NCI-H345 (cell line): Measurements from ENCODE around the gene COQ10B.

ENCODE experiments used
- DNase-seq: peaks from one replicate; lab custom pipeline; 2025; lab: John Stamatoyannopoulos, UW

COQ10B gene

DNA sequence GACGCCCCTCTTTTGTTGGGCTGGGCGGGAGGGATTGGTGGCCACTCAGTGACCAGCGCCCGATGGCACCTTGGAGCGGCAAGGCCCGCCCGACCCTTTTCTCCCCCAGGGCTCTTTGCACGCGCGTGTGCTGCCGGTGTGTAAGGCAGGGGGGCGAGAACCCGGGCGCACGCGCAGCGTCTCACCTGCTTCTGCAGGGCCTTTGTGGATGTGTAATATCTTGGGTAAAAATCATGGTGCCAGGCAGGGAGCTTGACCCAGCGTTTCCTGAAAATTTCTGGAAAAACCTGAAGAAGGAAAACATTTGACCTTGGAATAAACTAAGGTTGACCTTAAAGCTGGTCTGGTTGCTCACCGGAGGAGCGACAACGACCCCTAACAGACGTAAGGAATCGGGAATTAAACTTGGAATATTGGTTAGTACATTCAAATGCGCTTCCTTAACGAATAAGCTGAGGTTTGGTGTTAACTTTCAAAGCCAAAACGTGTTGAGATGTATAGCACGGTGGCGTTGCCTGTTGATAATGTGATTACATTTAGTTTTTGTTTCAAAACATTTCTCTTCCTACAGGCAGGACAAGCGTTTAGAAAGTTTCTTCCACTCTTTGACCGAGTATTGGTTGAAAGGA is 47.3 kb downstream of the COQ10B start:
- peak; percentile 71 for DNase-seq

GRCh38 chr2:197502201-197502600 is 48.8 kb downstream of the COQ10B start:
- no peak for DNase-seq

GRCh38 chr2:197502685-197503084 is 49.3 kb downstream of the COQ10B start:
- DNase-seq = no peak

DNA sequence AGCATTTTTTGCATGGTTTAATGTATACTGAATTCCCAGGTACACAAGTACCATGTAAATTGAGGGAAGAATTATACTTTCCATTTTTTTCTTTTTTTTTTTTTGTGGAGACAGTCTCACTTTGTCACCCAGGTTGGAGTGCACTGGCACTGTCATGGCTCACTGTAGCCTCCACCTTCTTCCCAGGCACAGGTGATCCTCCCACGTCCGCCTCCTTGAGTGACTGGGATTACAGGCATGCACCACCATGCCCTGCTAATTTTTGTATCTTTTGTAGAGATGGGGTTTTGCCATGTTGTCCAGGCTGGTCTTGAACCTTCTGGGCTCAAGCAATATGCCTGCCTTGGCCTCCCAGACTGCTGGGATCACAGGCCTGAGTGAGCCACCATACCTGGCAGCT is 50.6 kb downstream of the COQ10B start:
- DNase-seq = no peak

- DNase-seq = no peak
These were observed 51.2 kb downstream of the COQ10B start for GRCh38 chr2:197504512-197504911.

GRCh38 chr2:197506658-197507057 is 53.3 kb downstream of the COQ10B start:
- DNase-seq = no peak

DNA sequence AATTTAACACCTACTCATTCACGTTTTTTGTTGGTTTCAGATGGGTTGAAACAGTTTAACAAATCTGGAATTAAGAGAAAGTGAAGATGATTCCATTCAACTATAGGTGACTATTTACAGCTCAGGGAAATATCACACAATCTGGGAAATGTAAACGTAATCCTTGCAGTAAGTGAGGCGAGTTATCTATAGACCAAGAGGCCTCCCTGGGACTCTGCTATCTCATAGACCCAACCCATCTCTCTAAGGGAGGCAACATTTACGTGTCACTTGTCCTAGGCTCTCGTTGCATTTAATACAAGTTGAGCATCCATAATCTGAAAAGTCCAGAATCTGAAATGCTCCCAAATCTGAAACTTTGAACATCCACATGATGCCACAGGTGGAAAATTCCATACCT is 60.6 kb downstream of the COQ10B start:
- no peak for DNase-seq

- DNase-seq = no peak
These were observed 61.4 kb downstream of the COQ10B start for GRCh38 chr2:197514754-197515153.

GRCh38 chr2:197515315-197515738 is 62.0 kb downstream of the COQ10B start:
- DNase-seq = peak; percentile 48

GRCh38 chr2:197515739-197516392 is 62.5 kb downstream of the COQ10B start, which contains the start of gene MOB4:
Gene MOB4 (plus strand): TSS chr2:197516066. CDS start chr2:197516087, 21 bp downstream.
- DNase-seq = peak; percentile 94

DNA sequence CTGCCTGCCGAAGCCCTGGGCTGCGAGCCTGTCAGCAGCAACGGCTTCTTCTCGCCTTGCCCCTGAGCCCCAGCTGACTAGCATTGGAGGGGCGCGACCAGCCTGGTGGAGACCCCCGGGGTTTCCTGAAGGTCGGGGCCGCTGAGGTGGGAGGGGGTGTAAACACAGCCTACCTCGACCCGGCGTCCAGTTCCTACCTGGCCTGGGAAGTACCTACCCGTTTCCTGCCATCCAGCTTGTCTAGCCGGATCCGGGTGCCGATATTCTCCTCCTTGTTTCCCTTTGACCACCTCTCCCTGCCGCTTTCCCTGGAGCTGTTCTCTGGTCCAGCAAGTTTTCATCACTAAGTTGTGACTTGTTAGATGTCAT is 63.0 kb downstream of the COQ10B start:
- no peak for DNase-seq

- DNase-seq = no peak
These were observed 63.8 kb downstream of the COQ10B start for GRCh38 chr2:197517150-197517549.
